GM12878 (cell line): Measurements from ENCODE around the gene DIP2C. TPM values are rescaled to one million over a fixed set of nuclear protein-coding genes. Genes with fewer than 3 reads are reported as not detected.

ENCODE experiments used
- ATAC-seq: fragments of 200-7000 bp; cut with Tn5 transposase; 3 replicates; pipeline ENCODE4 v1.9.1; 2020; ENCODE audit warnings: mild to moderate bottlenecking, moderate library complexity
- BruUV-seq: library from RNA; stranded (reverse); fragments of 400-500 nt; replicated peaks from 2 replicates; lab custom pipeline; 2021; lab: Mats Ljungman, UMichigan
- CTCF ChIA-PET: fragments of 300-600 bp; sonication (Branson Sonifier 250); formaldehyde crosslinking; extraction: SDS; loops from one replicate; lab custom pipeline; 2021; ENCODE audit warnings: inconsistent platforms; lab: Yijun Ruan, JAX
- POLR2A ChIA-PET: fragments of 350-600 bp; formaldehyde crosslinking; extraction: SDS; loops from one replicate; lab custom pipeline; 2021; ENCODE audit warnings: inconsistent platforms; lab: Charles Lee
- RAD21 ChIA-PET: fragments of 300-600 bp; sonication (Branson Sonifier 250); formaldehyde crosslinking; loops from one replicate; lab custom pipeline; 2023; ENCODE audit warnings: antibody characterized with exemption; ENCODE audit not compliant: unreplicated experiment; lab: Charles Lee
- SMC1A ChIA-PET: fragments of 300-600 bp; sonication (Branson Sonifier 250); formaldehyde crosslinking; loops from one replicate; lab custom pipeline; 2023; ENCODE audit not compliant: unreplicated experiment, uncharacterized antibody; lab: Charles Lee
- DNase-seq: peaks from one replicate; pipeline ENCODE4 v3.0.0-alpha.2; 2011; ENCODE audit warnings: low read depth, low spot score
- FAIRE-seq: peaks from 3 replicates; lab custom pipeline; 2011; peaks lifted over from hg19 to GRCh38; lab: Jason Lieb, UNC
- H2AFZ ChIP-seq: 2 replicates; pipeline ENCODE4 v1.6.0; 2011; ENCODE audit warnings: low read depth, low read length, control low read depth; ENCODE audit not compliant: control insufficient read depth
- H3K27ac ChIP-seq: 2 replicates; pipeline ENCODE4 v1.5.1; 2011; ENCODE audit warnings: control low read depth; ENCODE audit not compliant: control insufficient read depth, insufficient read depth
- H3K27me3 ChIP-seq, 2 experiments: replicated peaks in 1 of 2; 2 replicates each; pipeline versions ENCODE4 v1.6.0 to v1.6.1; 2011; ENCODE audit warnings: low read length in 1 of 2; ENCODE audit not compliant: control insufficient read depth in 2 of 2, insufficient read depth in 2 of 2
- H3K36me3 ChIP-seq, 2 experiments: 2 replicates each; pipeline ENCODE4 v1.5.1; 2011; ENCODE audit warnings: low read length in 1 of 2; ENCODE audit not compliant: control insufficient read depth in 2 of 2, insufficient read depth in 2 of 2
- H3K4me1 ChIP-seq: 2 replicates; pipeline ENCODE4 v1.6.1; 2011; ENCODE audit warnings: mild to moderate bottlenecking, low read length, moderate library complexity, mixed read lengths; ENCODE audit not compliant: control insufficient read depth, insufficient read depth
- H3K4me2 ChIP-seq: 2 replicates; pipeline ENCODE4 v1.6.0; 2011; ENCODE audit warnings: control low read depth; ENCODE audit not compliant: control insufficient read depth, insufficient read depth
- H3K4me3 ChIP-seq: fragments of 200-600 bp; sonication (generic); 2 replicates; pipeline ENCODE4 v1.5.1; 2016
- H3K79me2 ChIP-seq: 2 replicates; pipeline ENCODE4 v1.6.0; 2011; ENCODE audit warnings: low read length; ENCODE audit not compliant: control insufficient read depth, insufficient read depth
- H3K9ac ChIP-seq: 2 replicates; pipeline ENCODE4 v1.8.0; 2011; ENCODE audit warnings: low read length, control low read depth, mixed read lengths; ENCODE audit not compliant: control insufficient read depth, insufficient read depth
- H3K9me3 ChIP-seq: replicated peaks from 3 replicates; pipeline ENCODE4 v1.5.1; 2011; ENCODE audit warnings: mild to moderate bottlenecking, low read length; ENCODE audit not compliant: control insufficient read depth, insufficient read depth
- H4K20me1 ChIP-seq: 2 replicates; pipeline ENCODE4 v1.6.0; 2011; ENCODE audit not compliant: control insufficient read depth, insufficient read depth
- CUX1 ChIP-seq: IDR thresholded peaks from 2 replicates; pipeline ENCODE4 v1.6.1; 2012; ENCODE audit warnings: improper control_type of control experiment, low read depth, low read length; ENCODE audit not compliant: insufficient replicate concordance
- EGR1 ChIP-seq, 2 experiments: IDR thresholded peaks; 1 replicate in 1 of 2; 2 replicates in 1 of 2; pipeline ENCODE4 v1.6.1; 2011 to 2012; ENCODE audit warnings: low read depth in 2 of 2, low read length in 2 of 2, borderline replicate concordance in 1 of 2, mild to moderate bottlenecking in 1 of 2, moderate library complexity in 1 of 2
- FOS ChIP-seq: IDR thresholded peaks from 3 replicates; pipeline ENCODE4 v1.6.1; 2011; ENCODE audit warnings: borderline replicate concordance; ENCODE audit not compliant: insufficient read length; ENCODE audit errors: extremely low read depth
- HDAC2 ChIP-seq: fragments of 200-600 bp; sonication (generic); IDR thresholded peaks from 2 replicates; pipeline ENCODE4 v1.6.1; 2017
- IKZF2 ChIP-seq, 2 experiments: fragments of 450-650 bp; IDR thresholded peaks; 2 replicates each; pipeline ENCODE4 v1.6.1; 2017; ENCODE audit warnings: mild to moderate bottlenecking in 2 of 2, moderate library complexity in 2 of 2
- JUNB ChIP-seq: IDR thresholded peaks from 2 replicates; pipeline ENCODE4 v1.6.1; 2016; ENCODE audit warnings: antibody characterized with exemption, mild to moderate bottlenecking
- MEF2A ChIP-seq: IDR thresholded peaks from 2 replicates; pipeline ENCODE4 v1.6.1; 2011; ENCODE audit warnings: low read depth, mild to moderate bottlenecking, low read length, moderate library complexity; ENCODE audit not compliant: insufficient read depth
- PAX5 ChIP-seq: IDR thresholded peaks from 2 replicates; pipeline ENCODE4 v1.6.1; 2011; ENCODE audit warnings: low read depth, low read length, borderline replicate concordance
- STAT1 ChIP-seq: fragments of 450-650 bp; conservative IDR thresholded peaks from 2 replicates; pipeline ENCODE4 v1.6.1; 2014; ENCODE audit warnings: antibody characterized with exemption, mild to moderate bottlenecking
- SUZ12 ChIP-seq: fragments of 200-600 bp; sonication (generic); IDR thresholded peaks from one replicate; pipeline ENCODE4 v1.6.1; 2018; ENCODE audit warnings: antibody characterized with exemption, mild to moderate bottlenecking; ENCODE audit not compliant: unreplicated experiment
- TCF12 ChIP-seq: IDR thresholded peaks from 2 replicates; pipeline ENCODE4 v1.6.1; 2011; ENCODE audit warnings: low read depth, mild to moderate bottlenecking, low read length
- USF1 ChIP-seq: IDR thresholded peaks from 2 replicates; pipeline ENCODE4 v1.6.1; 2011; ENCODE audit warnings: borderline replicate concordance, low read depth, mild to moderate bottlenecking, moderate library complexity, mixed read lengths, low read length; ENCODE audit not compliant: insufficient read depth; ENCODE audit errors: extremely low read length
- ZBED1 ChIP-seq: IDR thresholded peaks from 2 replicates; pipeline ENCODE4 v1.6.1; 2016; ENCODE audit warnings: borderline replicate concordance
- WGBS: methylation state at CpG from one replicate; pipeline ENCODE4 v1.1.6; 2016; ENCODE audit warnings: low lambda C conversion rate; ENCODE audit not compliant: insufficient replicate concordance, insufficient coverage; ENCODE audit errors: missing lambda C conversion rate; 5-methylcytosine and 5-hydroxymethylcytosine counted together
- in situ Hi-C: fragments of 300-500 bp; cut with MboI; formaldehyde crosslinking; loops from 9 replicates; pipeline ENCODE4 v1.14.3; 2018; ENCODE audit warnings: mixed read lengths
- intact Hi-C: fragments of 100-400 bp; cut with micrococcal nuclease; formaldehyde crosslinking; loops from one replicate; pipeline ENCODE4 v1.14.2; 2022; ENCODE audit not compliant: unreplicated experiment
- polyA plus RNA-seq, 11 experiments: library from polyadenylated mRNA; depleted of rRNA in 4 of 11; unstranded in 6 of 11; stranded (reverse) in 5 of 11; fragments of >200 nt; fragmentation: Nextera tagmentation in 4 of 11; fragmentation: Illumina TruSeq in 1 of 11; extraction: Ambion mirVana in 4 of 11; extraction: Trizol in 1 of 11; gene quantifications; 1 replicate in 1 of 11; 2 replicates in 10 of 11; pipeline versions ENCODE4 v1.2.1 to v1.2.3, GENCODE V29; 2011 to 2016; ENCODE audit warnings: inconsistent platforms in 2 of 11, missing spikeins in 2 of 11, low read depth in 1 of 11
- total RNA-seq, 4 experiments: library from RNA; depleted of rRNA in 3 of 4; stranded (reverse); fragments of >200 nt in 3 of 4; fragmentation: Illumina TruSeq in 1 of 4; extraction: Trizol in 1 of 4; gene quantifications; 2 replicates each; pipeline versions ENCODE4 v1.2.1 to v1.2.3, GENCODE V29; 2013 to 2021
- TF ChIP-seq, protein P1 (sequence below): IDR thresholded peaks from 2 replicates; pipeline ENCODE4 v1.6.1; 2012; ENCODE audit warnings: low read depth, low read length, improper control_type of control experiment

Gene DIP2C
- total and polyA plus RNA-seq, 10 of the 15 experiments (the other 5 are each of a cell fraction or from before 2014, with no cell fraction given) = 0.01 to 0.10 (median 0.06) TPM

GRCh38 chr10:490256-490655 is 199.2 kb downstream of the DIP2C start (continued):
- TF ChIP-seq MEF2A (no peak), IKZF2 (IDR thresholded peaks at IDR 0.05) (no peak), TCF12 (no peak), STAT1 (no peak), FOS (no peak), CUX1 (no peak)

DNA sequence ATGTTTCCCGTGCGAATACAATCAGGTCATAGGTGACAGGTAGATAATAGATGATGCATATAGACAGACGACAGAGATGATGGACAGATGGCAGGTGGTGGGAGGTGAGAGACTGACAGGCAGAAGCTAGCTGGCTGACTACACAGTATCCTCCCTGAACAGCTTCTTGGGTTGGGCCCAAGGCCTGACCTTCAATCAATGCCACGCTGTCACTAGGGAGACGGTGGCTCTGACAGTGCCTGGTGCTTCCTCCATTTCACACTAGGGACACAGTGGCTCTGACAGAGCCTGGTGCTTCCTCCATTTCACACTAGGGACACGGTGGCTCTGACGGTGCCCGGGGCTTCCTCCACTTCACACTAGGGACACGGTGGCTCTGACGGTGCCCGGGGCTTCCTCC is 200.1 kb downstream of the DIP2C start:
- H3K36me3 ChIP-seq = no peaks in the 10 kb centered on the region
- ChIA-PET RAD21 (no interaction called here), SMC1A (no interaction called here), CTCF (no interaction called here), POLR2A (no interaction called here)
- no peak overlapping the region for H3K4me3 ChIP-seq
- peaks cover 2 to 6% of the 10 kb centered on the region in 2 experiments; a peak in 3 of 4 replicates for H3K27me3 ChIP-seq
- H2AFZ ChIP-seq = no peak overlapping the region
- no peak overlapping the region for H3K4me2 ChIP-seq
- no peak overlapping the region for H3K9ac ChIP-seq
- no TSS peak for BruUV-seq
- DNase-seq (no peak), ATAC-seq (no peak), FAIRE-seq (no peak)
- WGBS = 72% methylated on average over 10 of the region's 11 CpGs
- H3K9me3 ChIP-seq = no peaks in the 10 kb centered on the region
- intact Hi-C loops (no loop called here), in situ Hi-C loops (no loop called here)
- no peak overlapping the region for H3K27ac ChIP-seq
- no peaks in the 10 kb centered on the region for H3K79me2 ChIP-seq
- no peaks in the 10 kb centered on the region for H3K4me1 ChIP-seq
- H4K20me1 ChIP-seq = no peaks in the 10 kb centered on the region
- TF ChIP-seq JUNB (no peak), EGR1 (IDR thresholded peaks at IDR 0.05; ENCODE audit: borderline replicate concordance in 1 of 2, low read depth in 2 of 2, low read length in 2 of 2) (no peak), ZBED1 (no peak), SUZ12 (no peak), HDAC2 (no peak), USF1 (no peak), PAX5 (no peak)
- TF ChIP-seq, protein P1, sequence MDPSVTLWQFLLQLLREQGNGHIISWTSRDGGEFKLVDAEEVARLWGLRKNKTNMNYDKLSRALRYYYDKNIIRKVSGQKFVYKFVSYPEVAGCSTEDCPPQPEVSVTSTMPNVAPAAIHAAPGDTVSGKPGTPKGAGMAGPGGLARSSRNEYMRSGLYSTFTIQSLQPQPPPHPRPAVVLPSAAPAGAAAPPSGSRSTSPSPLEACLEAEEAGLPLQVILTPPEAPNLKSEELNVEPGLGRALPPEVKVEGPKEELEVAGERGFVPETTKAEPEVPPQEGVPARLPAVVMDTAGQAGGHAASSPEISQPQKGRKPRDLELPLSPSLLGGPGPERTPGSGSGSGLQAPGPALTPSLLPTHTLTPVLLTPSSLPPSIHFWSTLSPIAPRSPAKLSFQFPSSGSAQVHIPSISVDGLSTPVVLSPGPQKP = no peak
